ENCODE data around the gene BCL10.

- TF ChIP-seq, protein P1, sequence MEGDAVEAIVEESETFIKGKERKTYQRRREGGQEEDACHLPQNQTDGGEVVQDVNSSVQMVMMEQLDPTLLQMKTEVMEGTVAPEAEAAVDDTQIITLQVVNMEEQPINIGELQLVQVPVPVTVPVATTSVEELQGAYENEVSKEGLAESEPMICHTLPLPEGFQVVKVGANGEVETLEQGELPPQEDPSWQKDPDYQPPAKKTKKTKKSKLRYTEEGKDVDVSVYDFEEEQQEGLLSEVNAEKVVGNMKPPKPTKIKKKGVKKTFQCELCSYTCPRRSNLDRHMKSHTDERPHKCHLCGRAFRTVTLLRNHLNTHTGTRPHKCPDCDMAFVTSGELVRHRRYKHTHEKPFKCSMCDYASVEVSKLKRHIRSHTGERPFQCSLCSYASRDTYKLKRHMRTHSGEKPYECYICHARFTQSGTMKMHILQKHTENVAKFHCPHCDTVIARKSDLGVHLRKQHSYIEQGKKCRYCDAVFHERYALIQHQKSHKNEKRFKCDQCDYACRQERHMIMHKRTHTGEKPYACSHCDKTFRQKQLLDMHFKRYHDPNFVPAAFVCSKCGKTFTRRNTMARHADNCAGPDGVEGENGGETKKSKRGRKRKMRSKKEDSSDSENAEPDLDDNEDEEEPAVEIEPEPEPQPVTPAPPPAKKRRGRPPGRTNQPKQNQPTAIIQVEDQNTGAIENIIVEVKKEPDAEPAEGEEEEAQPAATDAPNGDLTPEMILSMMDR (IDR thresholded peaks at IDR 0.05; ENCODE audit: borderline replicate concordance, extremely low read depth, low read length, poor library complexity, severe bottlenecking), result peak; percentile 78
- TF ChIP-seq EZH2 (IDR thresholded peaks at IDR 0.05; ENCODE audit: borderline replicate concordance, low read depth, low read length, severe bottlenecking), result no peak
Observed at GRCh38 chr1:85307987-85308832, 31.8 kb upstream of the BCL10 start.
